Smooth muscle cell (in vitro differentiated cells): ENCODE measurements around the gene PRR5L. TPM values are rescaled to one million over a fixed set of nuclear protein-coding genes. Genes with fewer than 3 reads are reported as not detected.

Experiments
- DNase-seq: peaks from one replicate; lab custom pipeline; 2025; ENCODE audit not compliant: unreplicated experiment; lab: John Stamatoyannopoulos, UW
- H2AFZ ChIP-seq: fragments of 200-600 bp; sonication (generic); 2 replicates; pipeline ENCODE4 v1.6.0; 2016; ENCODE audit warnings: antibody characterized with exemption, low read depth, mild to moderate bottlenecking
- H3F3A ChIP-seq: fragments of 200-600 bp; sonication (generic); 2 replicates; pipeline ENCODE4 v1.6.0; 2017; ENCODE audit warnings: antibody characterized with exemption, low read depth
- H3K27ac ChIP-seq: fragments of 200-600 bp; sonication (generic); 2 replicates; pipeline ENCODE4 v1.5.1; 2016; ENCODE audit warnings: low read depth, mild to moderate bottlenecking
- H3K27me3 ChIP-seq: fragments of 200-600 bp; sonication (generic); 2 replicates; pipeline ENCODE4 v1.6.1; 2016; ENCODE audit warnings: low read depth, mild to moderate bottlenecking
- H3K36me3 ChIP-seq: fragments of 200-600 bp; sonication (generic); 2 replicates; pipeline ENCODE4 v1.5.1; 2016; ENCODE audit warnings: low read depth
- H3K4me1 ChIP-seq: fragments of 200-600 bp; sonication (generic); 2 replicates; pipeline ENCODE4 v1.5.1; 2016; ENCODE audit warnings: low read depth
- H3K4me2 ChIP-seq: fragments of 200-600 bp; sonication (generic); 2 replicates; pipeline ENCODE4 v1.6.0; 2016; ENCODE audit warnings: mild to moderate bottlenecking
- H3K4me3 ChIP-seq: fragments of 200-600 bp; sonication (generic); 2 replicates; pipeline ENCODE4 v1.5.1; 2016; ENCODE audit warnings: mild to moderate bottlenecking
- H3K79me2 ChIP-seq: fragments of 200-600 bp; sonication (generic); 2 replicates; pipeline ENCODE4 v1.6.0; 2016; ENCODE audit warnings: low read depth, mild to moderate bottlenecking
- H3K9ac ChIP-seq: fragments of 200-600 bp; sonication (generic); 2 replicates; pipeline ENCODE4 v1.6.0; 2016; ENCODE audit warnings: low read depth
- H3K9me3 ChIP-seq: fragments of 200-600 bp; sonication (generic); replicated peaks from 2 replicates; pipeline ENCODE4 v1.5.1; 2016; ENCODE audit warnings: low read depth
- H4K20me1 ChIP-seq: fragments of 200-600 bp; sonication (generic); 2 replicates; pipeline ENCODE4 v1.6.0; 2016; ENCODE audit warnings: low read depth
- WGBS: methylation state at CpG from one replicate; pipeline ENCODE4 v1.1.7; 2016; ENCODE audit warnings: low lambda C conversion rate; 5-methylcytosine and 5-hydroxymethylcytosine counted together
- polyA plus RNA-seq: library from polyadenylated mRNA; unstranded; fragments of >200 nt; fragmentation: Nextera tagmentation; extraction: Ambion mirVana; gene quantifications from 2 replicates; pipeline ENCODE4 v1.2.1, GENCODE V29; 2016
- total RNA-seq: library from RNA; depleted of rRNA; stranded (reverse); fragments of >200 nt; gene quantifications from 2 replicates; pipeline ENCODE4 v1.2.3, GENCODE V29; 2014
- TF ChIP-seq, protein P1 (sequence below): fragments of 200-600 bp; sonication (generic); IDR thresholded peaks from 2 replicates; pipeline ENCODE4 v1.5.1; 2017; ENCODE audit warnings: borderline replicate concordance, mild to moderate bottlenecking, antibody characterized with exemption; ENCODE audit not compliant: insufficient read depth, poor library complexity, severe bottlenecking

PRR5L gene
- total and polyA plus RNA-seq, 2 experiments from 2014 or later = 21.4 to 41.4 TPM

DNA sequence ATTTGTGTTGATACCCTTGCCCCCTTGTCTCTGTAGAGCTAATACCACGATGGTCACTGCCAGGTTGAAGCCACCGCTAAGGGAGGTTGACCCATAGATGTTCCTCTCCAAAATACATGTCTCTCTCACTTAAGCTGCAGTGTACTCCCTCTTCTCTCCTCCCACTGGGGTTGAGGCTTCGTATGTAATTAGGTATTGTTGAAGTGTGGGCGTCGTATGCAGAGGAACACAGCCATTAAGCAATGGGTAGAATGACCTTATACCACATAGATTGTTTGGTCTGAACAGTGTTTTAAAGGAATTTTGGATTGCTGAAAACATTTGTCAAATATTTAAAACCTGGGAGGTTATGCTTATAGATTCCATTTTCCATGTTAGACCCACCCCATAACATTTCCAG lies 142.0 kb downstream of the PRR5L start:
- H3K27me3 ChIP-seq = no peaks in the 10 kb centered on the region
- H3K4me3 ChIP-seq = no peak overlapping the region
- H3K79me2 ChIP-seq = no peaks in the 10 kb centered on the region
- H3K9me3 ChIP-seq = no peaks in the 10 kb centered on the region
- no peak for DNase-seq
- H3K4me1 ChIP-seq = no peaks in the 10 kb centered on the region
- H3F3A ChIP-seq = no peaks in the 10 kb centered on the region
- no peaks in the 10 kb centered on the region for H4K20me1 ChIP-seq
- WGBS = 98% methylated on average over 5 of the region's 5 CpGs
- no peak overlapping the region for H3K9ac ChIP-seq
- H3K36me3 ChIP-seq = peaks cover 3% of the 10 kb centered on the region
- H3K4me2 ChIP-seq = no peak overlapping the region
- no peak overlapping the region for H3K27ac ChIP-seq
- no peak overlapping the region for H2AFZ ChIP-seq
- TF ChIP-seq, protein P1, sequence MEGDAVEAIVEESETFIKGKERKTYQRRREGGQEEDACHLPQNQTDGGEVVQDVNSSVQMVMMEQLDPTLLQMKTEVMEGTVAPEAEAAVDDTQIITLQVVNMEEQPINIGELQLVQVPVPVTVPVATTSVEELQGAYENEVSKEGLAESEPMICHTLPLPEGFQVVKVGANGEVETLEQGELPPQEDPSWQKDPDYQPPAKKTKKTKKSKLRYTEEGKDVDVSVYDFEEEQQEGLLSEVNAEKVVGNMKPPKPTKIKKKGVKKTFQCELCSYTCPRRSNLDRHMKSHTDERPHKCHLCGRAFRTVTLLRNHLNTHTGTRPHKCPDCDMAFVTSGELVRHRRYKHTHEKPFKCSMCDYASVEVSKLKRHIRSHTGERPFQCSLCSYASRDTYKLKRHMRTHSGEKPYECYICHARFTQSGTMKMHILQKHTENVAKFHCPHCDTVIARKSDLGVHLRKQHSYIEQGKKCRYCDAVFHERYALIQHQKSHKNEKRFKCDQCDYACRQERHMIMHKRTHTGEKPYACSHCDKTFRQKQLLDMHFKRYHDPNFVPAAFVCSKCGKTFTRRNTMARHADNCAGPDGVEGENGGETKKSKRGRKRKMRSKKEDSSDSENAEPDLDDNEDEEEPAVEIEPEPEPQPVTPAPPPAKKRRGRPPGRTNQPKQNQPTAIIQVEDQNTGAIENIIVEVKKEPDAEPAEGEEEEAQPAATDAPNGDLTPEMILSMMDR = no peak

GRCh38 chr11:36441610-36442208 lies 145.6 kb downstream of the PRR5L start:
- Histone ChIP-seq H3K36me3 (peaks cover 9% of the 10 kb centered on the region), H3F3A (no peaks in the 10 kb centered on the region), H3K79me2 (no peaks in the 10 kb centered on the region), H3K27ac (no peak overlapping the region), H4K20me1 (no peaks in the 10 kb centered on the region), H3K4me2 (no peak overlapping the region), H3K9me3 (no peaks in the 10 kb centered on the region), H3K9ac (no peak overlapping the region), H3K4me1 (no peaks in the 10 kb centered on the region), H3K4me3 (no peak overlapping the region), H2AFZ (no peak overlapping the region), H3K27me3 (no peaks in the 10 kb centered on the region)
- no peak for DNase-seq
- TF ChIP-seq, protein P1 = no peak
- 90% methylated on average over 2 of the region's 2 CpGs for WGBS

- Histone ChIP-seq H3K4me1 (no peaks in the 10 kb centered on the region), H3K36me3 (peaks cover 9% of the 10 kb centered on the region), H3K27ac (no peak overlapping the region), H3K4me3 (no peak overlapping the region), H4K20me1 (no peaks in the 10 kb centered on the region), H3K9me3 (no peaks in the 10 kb centered on the region), H2AFZ (no peak overlapping the region), H3K79me2 (no peaks in the 10 kb centered on the region), H3K4me2 (no peak overlapping the region), H3K9ac (no peak overlapping the region), H3F3A (no peaks in the 10 kb centered on the region), H3K27me3 (no peaks in the 10 kb centered on the region)
- no peak for DNase-seq
- TF ChIP-seq, protein P1 = no peak
- 82% methylated on average over 2 of the region's 2 CpGs for WGBS
Measured at GRCh38 chr11:36443661-36444060, 147.6 kb downstream of the PRR5L start.

DNA sequence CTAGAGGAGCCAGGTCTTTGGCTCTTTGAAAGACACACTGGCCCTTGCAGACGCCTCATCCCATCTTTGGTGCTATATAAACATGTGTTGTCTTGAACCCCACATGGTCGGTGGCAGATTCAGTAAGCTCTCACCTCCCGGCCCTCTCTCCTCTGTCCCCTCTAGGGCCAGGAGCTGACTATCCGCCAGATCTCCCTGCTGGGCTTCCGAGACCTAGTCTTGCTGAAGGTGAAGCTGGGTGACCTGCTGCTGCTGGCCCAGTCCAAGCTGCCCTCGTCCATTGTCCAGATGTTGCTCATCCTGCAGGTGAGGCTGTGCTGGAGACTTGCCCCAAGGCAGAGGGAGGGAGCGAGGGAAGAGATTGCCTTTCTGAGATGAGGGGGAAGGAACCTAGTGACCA lies 150.0 kb downstream of the PRR5L start:
- Histone ChIP-seq H3K36me3 (peaks cover 9% of the 10 kb centered on the region), H3K4me2 (no peak overlapping the region), H3K27me3 (no peaks in the 10 kb centered on the region), H3K4me1 (peaks cover 4% of the 10 kb centered on the region), H4K20me1 (no peaks in the 10 kb centered on the region), H3K79me2 (no peaks in the 10 kb centered on the region), H3K4me3 (no peak overlapping the region), H2AFZ (no peak overlapping the region), H3K9ac (no peak overlapping the region), H3F3A (peaks cover under 1% of the 10 kb centered on the region), H3K9me3 (no peaks in the 10 kb centered on the region), H3K27ac (no peak overlapping the region)
- TF ChIP-seq, protein P1 = no peak
- WGBS = 90% methylated on average over 7 of the region's 7 CpGs
- DNase-seq = no peak
